NCI-H1694 (cell line): ENCODE results near the gene GSTP1.
"Not testable (repeated sequence)": the region's sequence is repeated elsewhere in the genome, so short reads cannot be mapped to it uniquely, and the experiment has no call there.

Source experiments
- DNase-seq: peaks from one replicate; lab custom pipeline; 2025; lab: John Stamatoyannopoulos, UW

GSTP1 gene

GRCh38 chr11:67563705-67564114 is 19.9 kb upstream of the GSTP1 start:
- DNase-seq: not testable (repeated sequence)

GRCh38 chr11:67564230-67564629 is 19.4 kb upstream of the GSTP1 start:
- no peak for DNase-seq

- no peak for DNase-seq
Observed at GRCh38 chr11:67571443-67571842, 12.2 kb upstream of the GSTP1 start.

- DNase-seq: no peak
Observed at GRCh38 chr11:67572305-67572704, 11.3 kb upstream of the GSTP1 start.

GRCh38 chr11:67572747-67573419 is 10.7 kb upstream of the GSTP1 start:
- DNase-seq: no peak

- DNase-seq: no peak
Observed at GRCh38 chr11:67574938-67575337, 8.7 kb upstream of the GSTP1 start.

- DNase-seq: no peak
Observed at GRCh38 chr11:67576735-67577475, 6.7 kb upstream of the GSTP1 start.

- DNase-seq: no peak
Observed at GRCh38 chr11:67577951-67578350, 5.7 kb upstream of the GSTP1 start.

GRCh38 chr11:67581469-67581868 is 2.1 kb upstream of the GSTP1 start:
- DNase-seq: no peak

GRCh38 chr11:67582011-67582410 is 1.6 kb upstream of the GSTP1 start:
- no peak for DNase-seq

GRCh38 chr11:67584205-67584880 is 731 bp downstream of the GSTP1 start:
- no peak for DNase-seq

GRCh38 chr11:67584881-67585873 is 1.6 kb downstream of the GSTP1 start:
- DNase-seq: no peak

GRCh38 chr11:67585911-67586310 is 2.3 kb downstream of the GSTP1 start:
- no peak for DNase-seq

- DNase-seq: no peak
Observed at GRCh38 chr11:67586568-67587250, 3.1 kb downstream of the GSTP1 start.

GRCh38 chr11:67588136-67588503 is 4.5 kb downstream of the GSTP1 start:
- no peak for DNase-seq

- DNase-seq: not testable (repeated sequence)
Observed at GRCh38 chr11:67588899-67589415, 5.3 kb downstream of the GSTP1 start.

- no peak for DNase-seq
Observed at GRCh38 chr11:67592880-67593564, 9.4 kb downstream of the GSTP1 start.

GRCh38 chr11:67593565-67593905 is 9.9 kb downstream of the GSTP1 start:
- no peak for DNase-seq

GRCh38 chr11:67594480-67594879 is 10.9 kb downstream of the GSTP1 start:
- no peak for DNase-seq

- no peak for DNase-seq
Observed at GRCh38 chr11:67596753-67597300, 13.2 kb downstream of the GSTP1 start.
